Measurements from ENCODE around the gene NDUFB7. TPM values are rescaled to one million over a fixed set of nuclear protein-coding genes. Genes with fewer than 3 reads are reported as not detected.
"Not testable (repeated sequence)": the region's sequence is repeated elsewhere in the genome, so short reads cannot be mapped to it uniquely, and the experiment has no call there.

Gene NDUFB7
- total RNA-seq, 1 experiment from 2014 or later: 1,095 TPM

GRCh38 chr19:14551134-14552005 is 20.5 kb downstream of the NDUFB7 start:
- intact Hi-C loops (cut with micrococcal nuclease); H3K27me3 ChIP-seq (ENCODE audit: low read length); H3K9me2 ChIP-seq (replicated peaks; ENCODE audit: low read length); H3K27ac ChIP-seq (ENCODE audit: low read length); H3K9ac ChIP-seq (ENCODE audit: low read length); H3K9me3 ChIP-seq (ENCODE audit: low read length); H3K4me3 ChIP-seq (ENCODE audit: low read length); H3F3A ChIP-seq (ENCODE audit: low read length, unreplicated experiment); H4K20me1 ChIP-seq (ENCODE audit: low read length); H3K36me3 ChIP-seq (ENCODE audit: low read depth, low read length); POLR2A ChIA-PET (ENCODE audit: unreplicated experiment); H2AFZ ChIP-seq (ENCODE audit: low read length); CTCF ChIA-PET; H3K4me2 ChIP-seq (ENCODE audit: low read length); BruUV-seq (replicated peaks): not testable (repeated sequence)
- H3K79me2 ChIP-seq (ENCODE audit: low read length): peaks cover 62% of the 10 kb centered on the region
- peaks cover 14% of the 10 kb centered on the region for H3K4me1 ChIP-seq (ENCODE audit: insufficient read depth, low read length)
- peak; percentile 48 for ATAC-seq
- peak; percentile 48; the same call in 1 of the 2 replicates for TF ChIP-seq CTCF (conservative IDR thresholded peaks at IDR 0.05; ENCODE audit: low read depth, low read length)
- peak; percentile 49 for DNase-seq

- Histone ChIP-seq H3K9me3 (ENCODE audit: low read length) (no peaks in the 10 kb centered on the region), H4K20me1 (ENCODE audit: low read length) (no peaks in the 10 kb centered on the region), H3K27ac (ENCODE audit: low read length) (0 out of 2 replicates have a peak overlapping the region, but pooled peaks have one; percentile 3), H3K36me3 (ENCODE audit: low read depth, low read length) (no peaks in the 10 kb centered on the region; the same call in 1 of the 2 replicates), H3F3A (ENCODE audit: low read length, unreplicated experiment) (no peaks in the 10 kb centered on the region), H3K27me3 (ENCODE audit: low read length) (no peaks in the 10 kb centered on the region), H3K9ac (ENCODE audit: low read length) (no peak overlapping the region), H3K9me2 (replicated peaks; ENCODE audit: low read length) (no peaks in the 10 kb centered on the region), H3K4me3 (ENCODE audit: low read length) (no peak overlapping the region), H3K79me2 (ENCODE audit: low read length) (peaks cover 64% of the 10 kb centered on the region), H2AFZ (ENCODE audit: low read length) (no peak overlapping the region), H3K4me1 (ENCODE audit: insufficient read depth, low read length) (peaks cover 14% of the 10 kb centered on the region), H3K4me2 (ENCODE audit: low read length) (no peak overlapping the region)
- TF ChIP-seq EZH2phosphoT487 (IDR thresholded peaks at IDR 0.05; ENCODE audit: borderline replicate concordance, low read length) (no peak), CTCF (conservative IDR thresholded peaks at IDR 0.05; ENCODE audit: low read depth, low read length) (no peak), EZH2 (IDR thresholded peaks at IDR 0.05; ENCODE audit: low read length, unreplicated experiment) (no peak)
- CTCF ChIA-PET: interaction anchor here (0.8 kb wide), 1 partner anchor 21 kb away, joined by 3 read pairs; the partner anchor contains the start of gene NDUFB7
- intact Hi-C loops (cut with micrococcal nuclease): no loop called here
- POLR2A ChIA-PET (ENCODE audit: unreplicated experiment): no interaction called here
- no TSS peak for BruUV-seq (replicated peaks)
- DNase-seq (peak; percentile 50), ATAC-seq (peak; percentile 55)
Observed at GRCh38 chr19:14550201-14550754, 21.6 kb downstream of the NDUFB7 start.

- no peak overlapping the region for H3K27ac ChIP-seq (ENCODE audit: low read length)
- no peak overlapping the region for H3K4me2 ChIP-seq (ENCODE audit: low read length)
- POLR2A ChIA-PET (ENCODE audit: unreplicated experiment): no interaction called here
Observed at GRCh38 chr19:14545716-14546082, 26.2 kb downstream of the NDUFB7 start.

More at GRCh38 chr19:14545716-14546082, 26.2 kb downstream of the NDUFB7 start:
- Histone ChIP-seq H4K20me1 (ENCODE audit: low read length) (no peaks in the 10 kb centered on the region), H2AFZ (ENCODE audit: low read length) (no peak overlapping the region), H3K79me2 (ENCODE audit: low read length) (peaks cover 66% of the 10 kb centered on the region), H3K9me2 (replicated peaks; ENCODE audit: low read length) (no peaks in the 10 kb centered on the region), H3K36me3 (ENCODE audit: low read depth, low read length) (no peaks in the 10 kb centered on the region; the same call in 1 of the 2 replicates), H3K9me3 (ENCODE audit: low read length) (no peaks in the 10 kb centered on the region), H3F3A (ENCODE audit: low read length, unreplicated experiment) (no peaks in the 10 kb centered on the region), H3K9ac (ENCODE audit: low read length) (no peak overlapping the region), H3K4me3 (ENCODE audit: low read length) (no peak overlapping the region), H3K4me1 (ENCODE audit: insufficient read depth, low read length) (peaks cover 9% of the 10 kb centered on the region), H3K27me3 (ENCODE audit: low read length) (no peaks in the 10 kb centered on the region)
- BruUV-seq (replicated peaks): no TSS peak
- intact Hi-C loops (cut with micrococcal nuclease): no loop called here
- ATAC-seq (no peak), DNase-seq (no peak)
- TF ChIP-seq EZH2phosphoT487 (IDR thresholded peaks at IDR 0.05; ENCODE audit: borderline replicate concordance, low read length) (no peak), CTCF (conservative IDR thresholded peaks at IDR 0.05; ENCODE audit: low read depth, low read length) (no peak), EZH2 (IDR thresholded peaks at IDR 0.05; ENCODE audit: low read length, unreplicated experiment) (no peak)
- CTCF ChIA-PET: no interaction called here

Data from PC-3 (cell line).